GM20431 (cell line): Measurements from ENCODE around the gene NCSTN.

Experiments used
- in situ Hi-C: fragments of 300-500 bp; cut with MseI, MboI; formaldehyde crosslinking; loops from one replicate; pipeline ENCODE4 v1.15.0; 2020; ENCODE audit warnings: low sequenced_read_pairs; ENCODE audit not compliant: unreplicated experiment

The NCSTN gene

DNA sequence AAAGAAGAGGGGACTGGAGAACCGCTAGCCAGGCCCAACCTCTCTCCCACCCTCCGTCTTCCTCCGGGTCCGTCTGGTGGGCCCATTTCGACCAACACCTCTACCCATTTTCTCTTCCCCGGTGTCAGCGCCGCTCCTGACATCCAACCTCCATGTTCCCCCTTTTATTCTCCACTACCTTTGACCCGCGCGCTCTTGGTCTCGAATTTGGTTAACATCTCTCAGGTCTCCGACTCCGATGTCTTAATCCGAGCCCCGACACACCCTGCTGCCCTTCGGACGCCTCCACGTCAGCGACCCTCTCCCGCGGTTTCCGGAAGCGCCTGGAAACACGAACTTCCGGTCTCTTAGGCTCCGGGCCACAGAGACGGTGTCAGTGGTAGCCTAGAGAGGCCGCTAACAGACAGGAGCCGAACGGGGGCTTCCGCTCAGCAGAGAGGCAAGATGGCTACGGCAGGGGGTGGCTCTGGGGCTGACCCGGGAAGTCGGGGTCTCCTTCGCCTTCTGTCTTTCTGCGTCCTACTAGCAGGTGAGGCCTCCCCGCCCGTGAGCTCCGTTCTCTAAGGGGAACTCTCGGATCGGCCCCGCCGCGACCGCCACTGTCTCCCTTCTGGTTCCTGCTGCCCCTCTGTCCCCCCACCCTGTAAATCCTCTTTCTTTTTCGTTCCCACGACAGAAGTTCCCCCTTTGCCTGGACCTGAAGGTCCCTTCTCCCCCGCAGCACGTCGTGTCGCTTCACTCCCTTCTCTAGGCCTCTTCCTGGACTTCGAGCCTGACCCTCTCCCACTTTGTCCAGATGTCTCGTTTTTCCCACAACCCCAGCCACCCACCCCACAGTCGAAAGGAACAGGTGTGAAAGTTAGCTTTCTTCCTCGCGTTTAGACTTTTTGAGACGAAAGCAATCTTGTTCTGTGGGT, at the start of gene NCSTN, which contains the start of gene COPA:
Gene NCSTN, plus strand, starts transcription at position 431 of the 917 bp plus-strand sequence. Its CDS starts 14 bp downstream, at position 445.
Gene COPA, minus strand, starts transcription at position 298 of the 917 bp plus-strand sequence. Its CDS starts 80 bp downstream, at position 218.
- in situ Hi-C loops, result no loop called here

DNA sequence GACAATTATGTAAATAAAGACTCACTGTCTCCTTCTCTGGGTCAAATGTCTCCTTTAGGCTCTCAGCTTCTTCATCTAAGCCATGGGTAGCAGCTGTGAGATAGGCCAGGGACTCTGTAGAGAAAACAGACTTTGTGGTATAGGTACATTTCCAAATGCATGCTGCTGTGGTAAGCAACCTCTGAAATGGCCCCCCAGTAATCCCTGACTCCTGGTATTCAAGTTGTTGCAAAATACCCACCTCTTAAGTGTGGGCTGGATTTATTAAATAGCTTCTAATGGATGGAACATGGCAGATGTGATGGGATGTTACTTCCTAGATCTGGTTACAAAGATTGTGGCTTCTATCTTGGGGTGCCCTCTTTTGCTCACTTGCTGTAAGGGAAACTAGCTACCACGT, 47.1 kb upstream of the NCSTN start:
- in situ Hi-C loops, result no loop called here

DNA sequence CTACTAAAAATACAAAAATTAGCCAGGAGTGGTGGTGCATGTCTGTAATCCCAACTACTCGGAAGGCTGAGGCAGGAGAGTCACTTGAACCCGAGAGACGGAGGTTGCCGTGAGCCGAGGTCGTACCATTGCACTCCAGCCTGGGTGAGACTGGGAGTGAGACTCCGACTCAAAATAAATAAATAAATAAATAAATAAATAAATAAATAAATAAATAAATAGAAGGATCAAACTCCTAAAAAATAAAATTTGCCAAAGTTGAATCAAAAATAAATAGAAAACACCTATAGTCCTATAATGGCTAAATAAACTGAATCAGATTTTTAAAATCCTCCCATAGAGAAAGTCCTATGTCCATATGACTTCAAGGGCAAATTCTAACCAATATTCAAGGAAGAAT, 43.0 kb upstream of the NCSTN start:
- in situ Hi-C loops, result no loop called here

DNA sequence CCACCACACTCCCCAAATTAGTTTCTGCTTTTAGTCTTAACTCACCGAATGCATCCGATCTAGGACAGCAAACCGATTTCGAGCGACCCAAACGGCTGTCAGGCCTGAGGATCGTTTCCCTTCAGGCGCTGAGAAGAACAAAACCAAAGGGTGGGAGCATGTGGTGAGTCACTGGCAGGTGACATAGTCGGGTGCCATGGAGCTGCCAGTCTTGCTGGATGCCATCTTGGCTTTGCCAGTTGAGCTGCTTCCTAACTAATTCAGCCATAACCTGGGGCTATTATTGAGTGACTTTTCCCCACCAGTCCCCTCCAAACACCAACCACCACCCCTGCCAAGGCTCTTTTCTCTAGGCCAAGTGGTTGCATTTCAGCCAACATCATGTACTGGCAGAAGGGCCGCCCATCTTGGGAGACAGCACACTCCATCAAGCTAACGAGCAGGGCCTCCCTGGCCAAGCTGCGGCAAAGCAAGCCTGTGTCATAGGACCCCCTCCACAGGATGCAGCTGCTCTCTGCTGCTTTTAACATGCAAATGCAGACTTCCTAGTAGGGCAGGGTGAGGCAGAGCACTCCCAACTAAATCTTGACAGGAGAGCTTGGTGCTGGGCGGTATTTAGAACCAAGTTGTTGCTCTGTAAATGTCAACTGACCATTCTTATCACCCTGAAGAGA, 35.9 kb upstream of the NCSTN start:
- in situ Hi-C loops, result no loop called here

DNA sequence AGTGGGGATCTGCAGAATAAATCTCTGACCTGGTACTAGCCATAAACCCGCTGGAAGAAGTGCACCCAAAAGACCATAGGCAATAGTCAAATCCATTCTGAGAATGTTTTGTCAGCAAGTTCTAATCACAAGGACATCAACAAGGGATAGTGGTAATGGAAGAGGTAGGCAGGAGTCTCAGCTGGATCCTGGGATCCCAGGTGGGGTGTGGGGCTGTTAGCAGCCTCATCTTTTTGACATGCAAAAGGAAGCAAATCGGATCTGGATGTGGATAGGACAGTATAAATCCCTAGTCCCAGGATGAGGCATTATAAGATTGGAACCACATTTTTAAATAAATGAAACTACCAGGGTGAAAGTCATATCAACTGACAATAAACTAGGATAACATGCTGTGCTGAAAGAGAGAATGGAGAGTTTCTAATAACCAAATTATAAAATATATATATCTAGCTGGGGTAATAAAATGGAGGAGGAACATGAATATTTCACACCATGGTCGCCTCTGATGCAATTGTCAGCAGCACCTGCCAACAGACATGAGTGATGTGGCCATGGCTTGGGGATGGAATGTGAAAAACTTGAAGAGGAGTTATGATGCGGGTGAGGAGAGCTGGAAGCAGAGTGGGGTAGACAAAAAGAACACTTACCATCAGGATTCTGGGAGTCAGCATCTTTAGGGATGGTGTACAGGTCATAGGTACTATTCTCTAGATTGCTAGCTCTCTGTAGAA, 34.6 kb upstream of the NCSTN start:
- in situ Hi-C loops, result no loop called here

- in situ Hi-C loops, result no loop called here
These were observed 34.0 kb upstream of the NCSTN start for GRCh38 chr1:160309185-160309557.

DNA sequence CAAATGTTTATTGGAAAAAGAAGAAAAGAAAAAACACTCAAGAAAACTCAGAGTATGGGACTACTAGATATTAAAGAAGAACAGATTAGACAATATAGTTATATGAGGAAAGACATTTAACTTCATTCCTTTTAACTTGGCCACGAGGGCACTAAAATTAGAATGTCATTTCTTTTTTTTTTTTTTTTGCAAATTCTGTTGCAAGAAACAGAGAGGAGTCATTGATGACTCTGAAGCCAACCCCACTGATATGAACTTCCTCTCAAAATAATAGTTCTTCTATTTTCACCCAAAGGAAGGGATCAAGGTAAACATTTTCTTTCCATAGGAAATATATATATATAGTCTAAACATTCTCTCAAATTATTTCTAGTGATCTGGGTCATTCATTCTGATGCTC, 33.6 kb upstream of the NCSTN start:
- in situ Hi-C loops, result no loop called here

DNA sequence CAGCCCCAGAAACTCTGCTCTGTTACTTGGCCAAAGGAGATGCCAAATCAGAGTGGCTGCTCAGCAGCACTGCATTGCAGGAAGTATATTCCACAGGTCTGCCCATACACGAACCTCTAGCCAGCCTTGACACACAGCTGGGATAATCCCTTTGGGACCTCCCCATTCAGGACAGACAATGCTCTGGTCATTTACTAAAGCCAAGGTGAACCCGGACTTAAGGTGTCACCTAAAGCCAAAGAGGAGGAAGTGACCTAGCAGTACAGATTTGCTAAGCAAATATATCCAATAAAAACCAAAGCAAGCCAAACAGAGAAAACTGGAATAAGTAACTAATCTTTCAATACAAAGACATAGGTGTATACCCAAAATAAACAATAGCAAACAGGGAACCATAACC, 27.8 kb upstream of the NCSTN start:
- in situ Hi-C loops, result no loop called here

DNA sequence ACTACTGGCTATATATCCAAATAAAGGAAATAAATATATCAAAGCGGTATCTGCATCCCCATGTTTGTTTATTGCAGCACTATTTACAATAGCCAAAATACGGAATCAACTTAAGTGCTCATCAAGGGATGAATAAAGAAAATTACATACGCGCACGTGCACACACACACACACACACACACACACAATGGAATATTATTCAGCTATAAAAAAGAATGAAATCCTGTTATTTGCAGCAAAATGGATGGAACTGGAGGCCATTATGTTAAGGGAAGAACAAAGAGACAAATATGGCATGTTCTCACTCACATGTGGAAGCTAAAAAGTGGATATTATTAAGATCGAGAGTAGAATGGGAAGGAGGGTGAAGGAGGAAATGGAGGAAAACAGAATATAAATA, 20.4 kb upstream of the NCSTN start:
- in situ Hi-C loops, result no loop called here

DNA sequence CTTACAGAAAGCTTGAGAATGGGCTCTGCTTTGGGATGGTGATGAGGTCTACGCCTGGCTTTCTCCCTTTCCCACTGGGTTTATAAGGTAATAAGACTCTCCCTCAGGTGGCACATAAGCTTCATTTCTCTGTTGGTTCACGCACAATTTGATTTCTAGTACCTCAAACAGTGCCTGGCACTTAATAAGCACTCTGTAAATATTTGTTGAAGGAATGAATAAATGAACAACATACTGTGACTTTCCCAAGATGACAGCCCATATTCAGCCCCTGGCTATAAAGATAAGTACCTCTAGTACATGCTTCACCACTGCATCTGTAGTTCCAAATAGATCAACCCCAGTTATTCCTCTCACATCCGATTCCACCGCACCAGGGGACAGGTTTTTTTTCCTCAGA, 17.9 kb upstream of the NCSTN start:
- in situ Hi-C loops, result no loop called here

- in situ Hi-C loops, result no loop called here
These were observed 16.8 kb upstream of the NCSTN start for GRCh38 chr1:160326418-160326817.

DNA sequence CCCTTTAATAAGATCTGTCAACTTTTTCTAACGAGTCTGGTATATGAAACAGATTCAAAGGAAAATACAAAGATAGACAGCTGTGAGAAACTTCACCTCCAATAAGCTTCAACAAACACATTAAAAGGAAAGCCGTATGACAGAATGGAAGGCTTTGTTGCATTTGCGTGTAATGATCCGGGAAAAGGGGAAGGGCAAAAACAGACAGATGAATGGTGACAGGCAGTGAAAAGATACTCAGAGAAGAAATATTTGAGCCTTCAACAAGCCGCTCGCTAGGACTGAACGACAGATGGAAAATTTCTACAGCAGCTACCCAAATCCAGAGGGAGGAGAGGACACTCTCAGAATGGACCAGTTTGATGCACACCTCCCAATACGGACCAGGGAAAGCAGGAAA, 15.0 kb upstream of the NCSTN start:
- in situ Hi-C loops, result no loop called here

DNA sequence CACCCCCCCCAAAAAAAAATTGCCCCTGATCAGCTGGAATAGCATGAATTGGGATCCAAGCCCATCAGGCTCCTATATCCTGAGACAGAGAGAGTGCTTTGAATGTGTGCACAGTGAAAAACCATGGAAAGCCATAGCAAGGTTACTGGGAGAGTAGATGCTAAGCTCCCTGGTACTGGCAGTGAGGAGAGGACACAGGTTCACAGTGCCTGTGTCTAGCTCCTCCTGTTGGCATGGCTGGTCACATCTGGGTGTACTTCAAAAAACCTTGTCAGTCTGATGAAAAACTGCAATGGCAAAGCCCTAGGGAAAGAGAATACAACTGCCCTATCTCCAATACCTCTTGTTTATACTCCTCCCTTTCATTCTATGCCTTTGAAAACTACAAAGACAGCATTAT, 13.1 kb upstream of the NCSTN start:
- in situ Hi-C loops, result no loop called here

- in situ Hi-C loops, result no loop called here
These were observed 10.7 kb upstream of the NCSTN start for GRCh38 chr1:160332516-160332915.

- in situ Hi-C loops, result no loop called here
These were observed 4.6 kb upstream of the NCSTN start for GRCh38 chr1:160338580-160338979.

DNA sequence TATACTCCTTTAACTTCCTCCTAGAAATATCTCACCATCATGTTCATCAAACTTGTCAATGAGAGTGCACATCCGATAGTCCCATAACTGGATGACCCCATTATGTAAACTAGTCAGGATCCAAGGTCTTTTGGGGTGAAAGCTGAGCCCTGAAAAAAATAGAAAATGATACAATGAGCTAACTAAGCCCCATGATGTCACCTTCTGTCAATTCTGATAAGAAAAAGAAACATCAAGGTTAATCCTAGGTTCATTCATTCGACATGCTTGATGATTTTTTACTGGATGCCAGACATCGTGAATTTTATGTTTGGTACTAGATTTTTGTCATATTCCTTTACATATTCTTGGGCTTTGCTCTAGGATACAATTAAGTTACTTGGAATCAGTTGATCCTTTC, 3.0 kb upstream of the NCSTN start:
- in situ Hi-C loops, result no loop called here

- in situ Hi-C loops, result no loop called here
These were observed 2.3 kb upstream of the NCSTN start for GRCh38 chr1:160340866-160341265.

DNA sequence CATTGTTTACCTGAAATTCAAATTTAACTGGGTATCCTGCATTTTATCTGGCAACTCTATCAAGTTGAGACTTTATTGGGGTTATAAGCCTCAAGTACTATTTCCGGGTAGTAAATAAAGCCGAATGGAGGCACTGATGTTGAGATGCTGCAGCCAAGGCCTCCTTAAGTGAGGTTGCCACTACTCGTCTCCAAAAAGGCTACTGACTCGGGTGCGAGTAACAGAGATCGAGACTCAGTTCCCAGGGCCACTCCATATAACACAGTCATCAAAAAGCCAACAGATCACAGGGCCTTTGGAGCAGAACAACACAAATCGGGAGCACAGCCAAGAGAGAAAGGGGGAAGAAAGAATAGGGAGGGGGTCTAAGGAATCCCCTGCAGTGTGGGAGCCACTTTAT, 657 bp upstream of the NCSTN start:
- in situ Hi-C loops, result no loop called here

GRCh38 chr1:160344241-160344640, 1.1 kb downstream of the NCSTN start:
- in situ Hi-C loops, result no loop called here

- in situ Hi-C loops, result no loop called here
These were observed 1.8 kb downstream of the NCSTN start for GRCh38 chr1:160344936-160345335.

GRCh38 chr1:160346463-160346862, 3.3 kb downstream of the NCSTN start:
- in situ Hi-C loops, result no loop called here
